ENCODE measurements around the gene ACIN1.
A peak's percentile ranks its signal among the peaks of the same experiment; 100 is the strongest.

The ACIN1 gene

DNA sequence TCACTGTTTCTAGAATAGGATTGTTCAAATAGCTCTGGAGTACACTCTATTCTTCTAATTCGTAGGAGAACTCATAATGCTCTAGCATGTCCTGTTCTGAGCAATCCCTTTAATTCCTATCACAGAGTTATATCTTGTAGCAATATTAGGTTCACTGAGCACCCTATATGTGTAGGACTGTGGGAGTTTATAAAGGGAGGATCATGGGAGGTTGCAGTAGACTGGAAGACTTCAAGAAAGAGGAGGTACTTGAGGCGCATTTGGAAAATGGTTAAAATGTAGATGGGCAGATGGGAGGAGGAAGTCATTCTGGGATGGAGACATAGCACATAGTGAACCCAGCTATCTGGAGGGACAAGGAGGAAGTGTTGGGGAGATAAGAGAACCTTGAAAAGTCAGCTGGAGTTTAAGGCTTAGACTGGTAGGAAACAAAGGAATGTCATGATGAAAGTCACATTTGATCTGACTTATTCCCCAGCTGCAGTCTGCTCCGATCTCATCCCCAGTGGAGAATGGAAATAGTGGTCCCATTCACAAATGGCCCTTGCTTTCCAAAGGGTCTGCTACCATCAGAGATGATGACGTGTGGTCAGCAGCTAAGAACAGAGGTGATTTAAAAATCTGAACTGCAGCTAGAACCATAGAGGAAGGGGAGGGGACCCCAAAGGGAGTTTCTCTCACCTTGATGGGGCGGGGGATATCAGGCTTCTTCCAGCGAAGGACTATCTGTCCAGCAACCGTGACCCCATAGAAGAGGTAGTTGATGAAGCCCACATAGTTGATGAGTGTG is 34.2 kb upstream of the ACIN1 start:
- Mint-ChIP-seq H3K9me3 (no peaks in the 10 kb centered on the region), H3K27ac (no peak overlapping the region), H3K4me3 (no peak overlapping the region), H3K36me3 (no peaks in the 10 kb centered on the region), H3K4me1 (peaks cover 24% of the 10 kb centered on the region), H3K27me3 (no peaks in the 10 kb centered on the region)
- ATAC-seq: no peak

DNA sequence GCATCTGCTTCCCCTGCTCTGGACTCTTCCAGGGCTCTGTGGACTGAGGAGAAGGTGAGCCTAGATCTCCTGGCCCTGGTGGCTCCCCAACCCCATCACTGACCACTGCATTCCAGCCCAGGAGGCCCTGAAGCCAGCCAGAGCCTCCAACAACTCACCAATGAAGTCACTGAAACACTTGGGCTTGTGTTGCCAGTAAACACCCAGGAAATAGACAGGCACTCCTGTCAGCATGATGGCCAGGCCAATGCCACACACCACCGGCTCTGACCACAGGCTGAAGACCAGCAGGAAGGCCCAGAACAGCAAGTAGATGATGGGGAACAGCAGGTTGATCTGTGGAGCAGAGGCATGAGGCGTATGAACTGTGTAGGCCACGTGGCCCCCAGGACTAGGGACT is 32.9 kb upstream of the ACIN1 start:
- H3K4me3 Mint-ChIP-seq: no peak overlapping the region
- no peaks in the 10 kb centered on the region for H3K9me3 Mint-ChIP-seq
- peak overlapping the region; percentile 58 for H3K27ac Mint-ChIP-seq
- ATAC-seq: no peak
- no peaks in the 10 kb centered on the region for H3K27me3 Mint-ChIP-seq
- peaks cover 24% of the 10 kb centered on the region for H3K4me1 Mint-ChIP-seq
- H3K36me3 Mint-ChIP-seq: no peaks in the 10 kb centered on the region

DNA sequence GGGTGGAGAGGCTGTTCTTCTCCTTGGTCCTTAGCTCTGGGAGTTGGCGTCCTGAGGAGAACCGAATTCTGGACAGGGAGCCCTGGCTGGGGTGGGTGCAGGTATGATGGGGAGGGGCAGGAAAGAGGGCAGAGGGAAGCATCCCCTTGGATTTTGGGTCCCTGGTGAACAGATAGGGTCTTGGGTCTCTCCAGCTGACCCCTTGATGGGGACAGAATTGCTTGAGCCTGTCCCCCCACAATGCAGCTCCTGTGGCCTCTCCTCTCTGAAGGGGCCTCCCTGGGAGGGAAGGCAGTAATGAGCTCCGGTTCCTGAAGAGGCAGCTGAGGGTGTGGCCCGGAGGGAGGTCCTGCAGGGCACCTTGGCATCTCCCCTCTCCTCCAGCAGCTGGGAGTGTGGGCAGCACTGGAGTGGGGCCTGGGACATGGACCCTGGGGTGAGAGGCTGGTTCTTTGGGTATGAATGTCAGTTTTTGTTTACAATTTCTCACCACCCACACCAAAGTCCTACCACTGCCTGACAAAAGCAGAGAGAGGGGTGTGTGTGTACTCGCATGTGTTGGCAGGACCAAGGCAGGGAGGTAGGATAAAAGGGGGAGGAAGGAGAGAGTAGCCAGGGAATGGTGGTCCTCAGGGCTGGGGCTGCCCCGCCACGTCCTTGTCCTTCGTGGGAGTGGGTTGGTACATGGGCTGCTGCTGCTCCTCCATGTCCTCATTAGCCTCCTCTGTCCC is 31.8 kb upstream of the ACIN1 start:
- Mint-ChIP-seq H3K4me3 (no peak overlapping the region), H3K9me3 (no peaks in the 10 kb centered on the region), H3K27ac (no peak overlapping the region), H3K4me1 (peaks cover 25% of the 10 kb centered on the region), H3K36me3 (no peaks in the 10 kb centered on the region), H3K27me3 (no peaks in the 10 kb centered on the region)
- ATAC-seq: no peak

DNA sequence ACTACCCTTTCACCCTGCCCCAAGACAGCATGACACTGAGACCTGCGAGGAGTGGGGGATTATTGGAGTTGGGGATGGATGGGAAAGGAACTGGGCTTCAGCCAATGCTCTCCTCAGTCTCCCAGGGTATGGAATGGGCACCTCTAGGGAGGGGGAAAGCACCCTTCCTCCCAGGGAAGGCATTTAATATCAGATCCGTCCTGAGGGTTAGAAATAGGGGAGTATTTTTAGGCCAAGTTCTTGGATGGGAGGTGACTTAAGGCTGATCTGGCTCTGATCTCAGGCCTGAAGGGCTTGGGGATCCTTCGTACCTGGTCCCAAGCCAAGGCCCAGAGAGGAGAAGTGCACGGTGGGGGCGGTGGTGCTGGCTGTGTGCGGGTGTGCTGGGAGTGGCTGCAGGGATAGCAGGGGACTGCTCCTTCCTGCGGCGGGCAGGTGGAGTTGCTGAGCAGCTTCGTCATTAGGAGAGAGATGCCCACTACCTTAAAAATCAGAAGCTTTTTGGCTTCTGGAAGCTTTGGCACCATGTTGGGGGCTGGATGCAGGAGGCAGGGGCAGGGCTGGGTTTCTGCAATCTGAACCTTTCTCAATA is 31.1 kb upstream of the ACIN1 start:
- Mint-ChIP-seq H3K27me3 (no peaks in the 10 kb centered on the region), H3K9me3 (no peaks in the 10 kb centered on the region), H3K4me1 (peaks cover 27% of the 10 kb centered on the region), H3K27ac (no peak overlapping the region), H3K36me3 (no peaks in the 10 kb centered on the region), H3K4me3 (no peak overlapping the region)
- ATAC-seq: no peak

DNA sequence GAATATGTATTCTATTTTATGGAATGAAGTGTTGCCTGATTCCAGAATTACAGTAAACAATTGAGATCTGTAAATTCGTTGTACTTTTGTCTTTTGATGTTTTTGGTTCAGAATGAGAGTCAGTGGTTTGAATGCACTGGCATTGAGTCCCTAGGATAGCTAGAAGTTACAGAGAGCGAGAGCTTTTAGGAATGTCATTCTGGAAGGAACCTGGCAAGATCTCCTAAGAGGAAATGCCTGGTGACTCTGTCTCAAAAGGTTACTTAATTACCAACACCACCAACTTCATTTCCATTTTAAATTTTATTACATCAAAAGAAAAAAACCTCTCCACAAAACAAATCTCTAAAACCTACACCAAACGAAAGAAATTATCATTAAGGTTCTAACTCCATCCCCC is 30.1 kb upstream of the ACIN1 start:
- peak overlapping the region; percentile 30 for H3K27ac Mint-ChIP-seq
- peaks cover 32% of the 10 kb centered on the region for H3K4me1 Mint-ChIP-seq

DNA sequence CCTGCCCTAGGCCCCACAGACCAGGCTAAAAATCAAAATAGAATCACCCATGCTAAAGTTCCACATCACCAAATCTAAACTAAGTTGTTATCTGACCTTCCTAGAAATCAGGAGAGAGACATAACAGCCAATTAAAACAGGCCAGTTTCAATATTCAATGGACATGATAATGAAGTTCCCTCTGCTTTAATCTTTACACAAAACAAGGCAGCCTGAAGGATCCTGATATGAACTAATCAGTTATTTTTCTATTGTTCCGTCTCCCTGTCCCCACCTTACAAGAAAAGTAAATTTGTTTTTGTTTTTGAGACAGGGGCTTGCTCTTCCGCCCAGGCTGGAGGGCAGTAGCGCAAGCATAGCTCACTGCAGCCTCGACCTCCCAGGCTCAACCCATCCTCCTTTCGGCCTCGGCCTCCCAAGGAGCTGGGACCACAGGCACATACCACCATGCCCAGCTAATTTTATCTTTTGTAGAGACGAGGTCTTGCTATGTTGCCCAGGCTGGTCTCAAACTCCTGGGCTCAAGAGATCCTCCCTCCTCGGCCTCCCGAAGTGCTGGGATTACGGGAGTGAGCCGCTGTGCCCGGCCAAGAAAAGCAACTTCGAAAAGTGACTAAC is 29.5 kb upstream of the ACIN1 start:
- Mint-ChIP-seq H3K9me3 (no peaks in the 10 kb centered on the region), H3K4me3 (no peak overlapping the region), H3K4me1 (peaks cover 38% of the 10 kb centered on the region), H3K27ac (peak overlapping the region; percentile 30), H3K27me3 (no peaks in the 10 kb centered on the region), H3K36me3 (no peaks in the 10 kb centered on the region)
- no peak for ATAC-seq

More for the DNA sequence above, 30.1 kb upstream of the ACIN1 start:
- H3K9me3 Mint-ChIP-seq: no peaks in the 10 kb centered on the region
- H3K4me3 Mint-ChIP-seq: no peak overlapping the region
- no peaks in the 10 kb centered on the region for H3K27me3 Mint-ChIP-seq
- H3K36me3 Mint-ChIP-seq: no peaks in the 10 kb centered on the region
- ATAC-seq: no peak

DNA sequence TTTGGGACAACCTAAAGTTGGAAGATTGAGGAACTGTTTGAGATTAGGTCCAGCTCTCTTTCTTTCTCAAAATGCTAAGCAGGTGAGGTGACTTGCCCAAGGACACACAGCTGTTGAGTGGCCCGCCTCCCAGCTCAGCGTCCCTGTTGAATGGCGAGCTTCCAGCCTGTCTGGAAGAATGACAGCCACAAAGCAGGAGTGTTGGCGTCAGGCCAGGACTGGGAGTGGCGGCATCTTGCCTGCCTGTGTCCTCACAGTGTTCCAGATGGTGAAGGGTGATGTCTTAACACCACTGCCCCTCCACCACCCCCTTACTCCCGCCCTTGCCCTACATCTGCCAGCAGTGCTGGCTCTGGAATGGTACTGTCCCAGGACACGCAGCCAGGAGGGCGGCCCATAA is 28.5 kb upstream of the ACIN1 start:
- Mint-ChIP-seq H3K36me3 (no peaks in the 10 kb centered on the region), H3K4me1 (peaks cover 41% of the 10 kb centered on the region), H3K27me3 (no peaks in the 10 kb centered on the region), H3K4me3 (no peak overlapping the region), H3K27ac (peak overlapping the region; percentile 83), H3K9me3 (no peaks in the 10 kb centered on the region)
- ATAC-seq: no peak

DNA sequence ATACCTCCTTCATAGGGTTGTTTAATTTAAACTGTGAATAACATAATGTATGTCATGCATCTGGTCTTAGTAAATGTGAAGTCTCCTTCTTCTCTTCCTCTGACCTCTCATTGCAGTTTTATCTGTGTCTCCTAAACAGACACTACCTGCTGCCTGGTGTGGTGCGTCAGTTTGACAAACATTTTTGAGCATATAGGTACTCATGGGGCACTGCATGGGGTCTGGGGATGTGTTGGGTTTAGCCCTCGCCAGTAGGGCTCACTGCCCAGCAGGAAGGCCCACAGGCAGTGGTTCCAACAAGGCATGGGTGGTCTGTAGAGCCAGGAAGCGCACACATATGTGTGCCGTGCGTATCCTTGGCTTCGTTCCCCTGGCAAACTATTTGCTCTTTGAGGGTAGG is 27.1 kb upstream of the ACIN1 start:
- peak overlapping the region; percentile 83 for H3K27ac Mint-ChIP-seq
- H3K9me3 Mint-ChIP-seq: no peaks in the 10 kb centered on the region
- no peak for ATAC-seq
- no peaks in the 10 kb centered on the region for H3K36me3 Mint-ChIP-seq
- H3K4me3 Mint-ChIP-seq: no peak overlapping the region
- no peaks in the 10 kb centered on the region for H3K27me3 Mint-ChIP-seq
- peaks cover 32% of the 10 kb centered on the region for H3K4me1 Mint-ChIP-seq

DNA sequence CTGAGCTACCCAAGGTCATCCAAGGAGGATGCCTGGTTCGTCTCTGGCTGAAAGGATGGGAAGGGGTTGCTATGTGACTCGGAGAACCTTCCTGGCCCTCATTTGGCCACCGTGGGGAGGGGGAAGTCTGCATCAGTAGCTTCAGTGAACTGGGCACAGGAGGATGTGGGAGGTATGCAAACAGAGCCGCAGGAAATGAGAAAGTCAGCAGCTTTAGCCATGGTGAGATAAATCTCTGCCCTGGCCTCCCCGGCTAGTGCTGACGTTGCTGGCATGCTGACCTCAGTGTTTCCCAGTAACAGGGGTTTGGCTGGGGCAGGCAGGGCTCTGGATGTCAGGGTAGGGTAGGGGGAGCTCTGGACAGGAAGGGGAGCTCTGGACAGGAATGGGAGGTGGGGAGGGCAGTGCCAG is 26.4 kb upstream of the ACIN1 start:
- H3K4me1 Mint-ChIP-seq: peaks cover 32% of the 10 kb centered on the region
- peak; percentile 77 for ATAC-seq
- H3K36me3 Mint-ChIP-seq: no peaks in the 10 kb centered on the region
- peak overlapping the region; percentile 83 for H3K27ac Mint-ChIP-seq
- peak overlapping the region; percentile 71 for H3K4me3 Mint-ChIP-seq
- H3K27me3 Mint-ChIP-seq: no peaks in the 10 kb centered on the region
- no peaks in the 10 kb centered on the region for H3K9me3 Mint-ChIP-seq

DNA sequence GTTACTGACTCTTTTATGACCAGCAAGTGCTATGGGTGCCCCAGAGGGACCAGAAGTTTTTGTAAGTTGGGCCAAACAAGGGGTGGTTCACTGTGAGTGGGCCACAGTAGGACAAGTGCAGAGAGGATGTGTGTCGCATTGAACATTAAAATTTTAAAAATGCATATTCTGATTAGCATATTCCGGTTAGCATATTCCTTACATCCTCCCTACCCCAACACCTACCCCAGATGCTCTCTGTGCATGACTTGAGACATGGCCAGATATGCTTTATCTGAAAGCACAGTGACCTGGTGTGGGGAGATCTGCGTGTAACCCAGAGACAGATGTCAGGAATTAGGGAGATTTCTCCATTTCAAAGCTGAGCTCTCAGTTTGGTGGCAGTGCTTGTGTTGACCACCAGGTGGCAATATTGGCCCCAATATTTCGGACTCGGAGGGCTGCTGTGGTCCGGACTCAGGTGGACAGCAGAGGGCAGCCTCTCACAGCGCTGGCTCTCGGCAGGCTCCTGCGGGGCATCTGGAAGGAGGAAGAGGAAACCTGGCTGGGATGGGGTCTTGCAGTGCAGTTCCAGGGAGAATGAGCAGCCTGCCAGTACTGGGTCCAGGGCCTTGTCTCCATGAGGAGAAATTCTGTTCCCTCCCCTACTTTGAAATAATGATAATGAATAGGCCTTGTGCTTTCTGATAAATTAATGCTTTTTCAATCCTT is 25.8 kb upstream of the ACIN1 start:
- peak; percentile 88 for ATAC-seq
- Mint-ChIP-seq H3K4me3 (peak overlapping the region; percentile 71), H3K27me3 (no peaks in the 10 kb centered on the region), H3K27ac (peak overlapping the region; percentile 83), H3K9me3 (no peaks in the 10 kb centered on the region), H3K36me3 (no peaks in the 10 kb centered on the region), H3K4me1 (peaks cover 32% of the 10 kb centered on the region)

DNA sequence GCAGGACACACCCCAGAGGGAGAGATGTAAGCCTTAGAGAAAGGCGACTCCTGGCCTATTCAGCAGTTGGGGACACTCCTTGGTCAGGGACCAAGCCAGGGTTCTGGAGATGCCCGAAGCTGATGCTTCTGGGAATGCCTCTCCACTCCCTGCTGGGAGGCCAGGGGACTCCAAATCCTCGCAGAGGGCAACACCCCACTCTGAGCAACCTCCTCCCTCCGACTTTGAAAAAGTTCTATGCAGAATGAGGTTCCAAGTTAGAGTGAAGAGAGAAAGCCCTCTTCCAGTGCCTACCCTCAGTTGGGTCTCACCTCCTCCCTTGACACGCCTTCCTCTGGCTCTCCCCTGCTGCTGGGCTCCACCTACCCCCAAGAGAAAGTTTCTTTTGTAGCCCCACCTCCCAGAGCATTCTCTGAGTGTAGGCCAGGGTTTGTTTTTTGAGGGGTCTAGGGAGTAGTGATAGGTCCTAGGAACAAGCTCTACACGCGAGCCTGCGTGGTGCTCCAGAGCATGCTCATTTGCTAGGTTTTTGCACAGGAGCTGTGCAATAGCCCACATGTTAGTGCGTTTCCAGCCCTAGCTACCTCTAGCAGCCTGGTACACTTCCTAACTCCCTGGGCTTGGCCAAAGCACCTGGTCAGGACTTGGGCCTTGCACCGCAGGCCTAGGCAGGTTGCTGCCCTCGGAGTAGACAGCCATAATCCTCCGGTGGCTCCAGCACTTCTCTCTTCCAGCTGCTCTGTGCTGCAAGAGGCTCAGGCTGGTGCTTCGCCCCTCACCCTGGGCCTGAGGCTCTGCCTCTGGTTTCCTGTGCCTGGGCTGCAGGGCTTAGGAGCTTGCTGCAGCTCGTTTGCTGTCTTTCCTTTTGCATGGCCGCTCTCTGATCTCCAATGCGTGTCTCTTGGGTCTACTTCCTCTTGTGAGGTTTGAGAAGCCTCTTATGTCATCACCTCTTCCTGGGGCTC is 24.7 kb upstream of the ACIN1 start:
- Mint-ChIP-seq H3K27ac (peak overlapping the region; percentile 83), H3K36me3 (no peaks in the 10 kb centered on the region), H3K4me3 (peak overlapping the region; percentile 1), H3K4me1 (peaks cover 38% of the 10 kb centered on the region), H3K9me3 (no peaks in the 10 kb centered on the region), H3K27me3 (peaks cover 6% of the 10 kb centered on the region)
- ATAC-seq: peak; percentile 59

DNA sequence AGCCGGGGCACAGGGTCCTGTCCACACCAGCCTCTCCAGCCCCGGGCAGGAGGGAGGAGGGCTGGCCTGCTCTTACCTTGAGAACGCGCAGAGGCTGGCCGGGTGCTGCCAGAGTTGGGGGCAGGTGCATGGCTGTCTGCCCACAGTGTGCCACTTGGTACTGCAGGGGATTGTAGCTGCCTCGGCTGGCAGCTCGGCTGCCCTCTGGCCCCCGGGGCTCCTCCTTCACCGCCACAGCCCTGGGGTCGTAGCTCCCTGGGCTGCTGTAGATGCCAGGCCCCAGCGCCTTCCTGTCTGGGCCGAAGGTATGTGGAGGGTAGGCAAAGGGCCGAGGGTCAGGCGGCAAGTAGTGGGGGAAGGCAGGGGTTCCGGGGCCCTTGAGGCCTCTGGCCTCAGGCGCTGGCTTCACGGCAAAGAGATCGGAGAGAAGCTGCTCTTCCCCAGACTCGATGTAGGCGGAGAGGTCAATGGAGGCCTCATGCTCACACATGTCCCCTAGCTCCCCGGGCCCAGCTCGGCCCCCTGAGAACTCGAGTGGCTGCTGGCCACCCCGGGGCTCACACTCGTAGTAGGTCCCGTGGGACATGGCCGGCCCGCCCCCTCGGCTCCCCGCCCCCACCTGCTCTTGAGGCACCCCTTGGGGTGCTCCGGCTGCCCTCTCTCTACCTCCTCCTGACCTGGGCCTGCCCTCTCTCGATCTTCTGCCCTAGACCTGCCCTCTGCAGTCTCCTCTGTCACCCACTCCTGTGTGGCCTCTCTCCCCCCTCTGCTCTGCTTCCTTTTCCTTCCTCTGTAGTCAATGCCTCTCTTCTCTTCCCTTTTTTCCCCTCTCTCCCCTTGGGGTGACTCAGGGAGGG is 23.8 kb upstream of the ACIN1 start, which contains the start of gene CEBPE:
Gene CEBPE (minus strand): TSS at position 750 of the 857 bp plus-strand sequence. CDS start 164 bp downstream, at position 586.
- ATAC-seq: no peak
- Mint-ChIP-seq H3K4me3 (peak within 1 kb of the TSS; percentile 1), H3K9me3 (no peaks in the 10 kb centered on the region), H3K27ac (peak within 1 kb of the TSS; percentile 83), H3K27me3 (peaks cover 14% of the 10 kb centered on the region), H3K4me1 (peaks cover 42% of the 10 kb centered on the region), H3K36me3 (no peaks in the 10 kb centered on the region)

DNA sequence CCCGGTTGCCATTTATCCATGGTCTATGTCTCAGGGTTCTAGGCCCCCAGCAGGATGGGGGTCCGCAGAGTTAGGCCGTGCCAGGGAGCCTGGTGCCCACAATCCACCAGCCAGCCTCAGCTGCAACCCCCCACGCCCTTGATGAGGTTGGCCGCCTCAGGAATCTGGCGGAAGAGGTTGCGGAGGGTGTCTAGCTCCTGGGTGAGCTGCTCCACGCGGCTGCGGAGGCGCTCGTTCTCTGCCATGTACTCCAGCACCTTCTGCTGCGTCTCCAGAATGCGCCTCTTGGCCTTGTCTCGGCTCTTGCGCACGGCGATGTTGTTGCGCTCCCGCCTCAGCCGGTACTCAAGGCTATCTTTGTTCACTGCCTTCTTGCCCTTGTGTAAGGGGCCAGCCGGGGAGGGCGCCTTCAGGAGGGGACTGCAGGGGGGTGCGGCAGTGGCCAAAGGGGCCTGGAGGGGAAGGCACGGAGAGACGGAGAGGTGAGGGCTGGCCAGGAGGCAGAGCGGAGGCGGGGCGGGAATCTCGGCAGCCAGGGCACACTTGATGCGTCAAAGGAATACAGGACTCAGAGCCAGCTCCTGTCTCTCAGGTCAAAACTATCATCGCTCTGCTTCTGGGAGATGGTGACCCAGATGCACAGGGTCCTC is 22.6 kb upstream of the ACIN1 start:
- ATAC-seq: no peak
- no peak overlapping the region for H3K27ac Mint-ChIP-seq

More for the DNA sequence above, 22.6 kb upstream of the ACIN1 start:
- Mint-ChIP-seq H3K36me3 (no peaks in the 10 kb centered on the region), H3K27me3 (peaks cover 14% of the 10 kb centered on the region), H3K9me3 (no peaks in the 10 kb centered on the region), H3K4me3 (no peak overlapping the region), H3K4me1 (peaks cover 42% of the 10 kb centered on the region)

All from stimulated activated memory B cell treated with anti-CD40 and anti-IgM and Interleukin-4, amounts not matched to agents 10 μg/mL and 1 μg/mL and 100 μg/mL, for 72 hours (primary cell).